Subcutaneous adipose tissue (tissue), 4 donors: ENCODE data around the gene GALM. TPM values are rescaled to one million over a fixed set of nuclear protein-coding genes. Genes with fewer than 3 reads are reported as not detected.

ENCODE experiments used
- total RNA-seq, 4 donors: library from RNA; depleted of rRNA; stranded (reverse); fragments of >200 nt; gene quantifications; one replicate each; pipeline ENCODE4 v1.1.0, GENCODE V29; 2016
- TF ChIP-seq, protein P1 (sequence below): fragments of 450-650 bp; IDR thresholded peaks from one replicate; pipeline ENCODE4 v1.5.1; 2016; ENCODE audit warnings: low read depth, mild to moderate bottlenecking, control low read depth, antibody characterized with exemption, moderate library complexity

The GALM gene
- total RNA-seq, 4 donors from 2014 or later = 8.5 to 62.9 (median 36.3) TPM

DNA sequence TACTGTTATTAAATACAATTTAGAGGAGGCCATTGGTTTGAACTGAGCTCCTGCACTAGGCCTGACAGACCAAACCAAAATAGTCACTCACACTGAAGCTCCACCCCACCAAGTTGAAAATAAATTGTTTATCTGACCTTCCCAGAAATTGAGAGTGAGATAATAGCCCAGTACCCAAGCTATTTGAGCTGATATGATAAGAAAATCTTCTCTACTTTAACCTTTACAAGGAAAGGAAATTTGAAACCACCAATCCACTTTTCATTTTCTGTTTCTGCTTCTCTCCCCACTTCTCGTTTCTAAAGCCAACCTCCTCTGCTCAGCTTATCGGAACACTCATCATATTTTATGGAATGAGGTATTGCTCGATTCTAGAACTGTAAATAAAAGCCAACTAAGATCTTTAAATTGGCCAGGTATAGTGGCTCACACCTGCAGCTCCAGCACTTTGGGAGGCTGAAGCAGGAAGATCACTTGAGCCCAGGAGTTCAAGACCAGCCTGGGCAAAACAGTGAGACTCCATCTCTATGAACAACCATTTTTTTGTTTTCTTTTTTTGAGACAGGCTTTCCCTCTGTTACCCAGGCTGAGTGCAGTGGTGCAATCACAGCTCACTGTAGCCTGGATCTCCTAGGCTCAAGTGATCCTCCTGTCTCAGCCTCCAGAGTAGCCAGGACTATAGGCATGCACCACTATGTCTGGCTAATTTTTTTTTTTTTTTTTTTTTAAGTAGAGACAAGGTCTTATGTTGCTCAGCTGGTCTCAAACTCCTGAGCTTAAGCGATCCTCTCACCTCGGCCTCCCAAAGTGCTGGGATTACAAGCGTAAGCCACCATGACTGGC, 13.3 kb upstream of the GALM start:
- TF ChIP-seq, protein P1, sequence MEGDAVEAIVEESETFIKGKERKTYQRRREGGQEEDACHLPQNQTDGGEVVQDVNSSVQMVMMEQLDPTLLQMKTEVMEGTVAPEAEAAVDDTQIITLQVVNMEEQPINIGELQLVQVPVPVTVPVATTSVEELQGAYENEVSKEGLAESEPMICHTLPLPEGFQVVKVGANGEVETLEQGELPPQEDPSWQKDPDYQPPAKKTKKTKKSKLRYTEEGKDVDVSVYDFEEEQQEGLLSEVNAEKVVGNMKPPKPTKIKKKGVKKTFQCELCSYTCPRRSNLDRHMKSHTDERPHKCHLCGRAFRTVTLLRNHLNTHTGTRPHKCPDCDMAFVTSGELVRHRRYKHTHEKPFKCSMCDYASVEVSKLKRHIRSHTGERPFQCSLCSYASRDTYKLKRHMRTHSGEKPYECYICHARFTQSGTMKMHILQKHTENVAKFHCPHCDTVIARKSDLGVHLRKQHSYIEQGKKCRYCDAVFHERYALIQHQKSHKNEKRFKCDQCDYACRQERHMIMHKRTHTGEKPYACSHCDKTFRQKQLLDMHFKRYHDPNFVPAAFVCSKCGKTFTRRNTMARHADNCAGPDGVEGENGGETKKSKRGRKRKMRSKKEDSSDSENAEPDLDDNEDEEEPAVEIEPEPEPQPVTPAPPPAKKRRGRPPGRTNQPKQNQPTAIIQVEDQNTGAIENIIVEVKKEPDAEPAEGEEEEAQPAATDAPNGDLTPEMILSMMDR = no peak

DNA sequence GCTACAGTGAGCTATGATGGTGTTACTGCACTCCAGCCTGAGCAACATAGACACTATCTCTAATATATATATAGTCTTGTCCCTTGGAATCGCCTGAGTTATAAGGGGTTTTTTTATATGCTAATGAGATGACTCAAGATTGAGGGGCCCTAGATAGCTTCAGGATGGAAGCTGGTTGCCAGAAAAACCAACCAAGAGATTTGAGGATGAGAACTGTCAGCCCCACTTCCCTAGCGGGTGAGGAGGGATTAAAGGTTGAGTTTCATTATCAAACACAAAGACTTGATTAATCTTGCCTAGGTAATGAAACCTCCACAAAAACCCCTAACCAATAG, 12.6 kb upstream of the GALM start:
- TF ChIP-seq, protein P1 = no peak

GRCh38 chr2:38653715-38654527, 12.0 kb upstream of the GALM start:
- TF ChIP-seq, protein P1 = no peak

GRCh38 chr2:38654528-38655381, 11.2 kb upstream of the GALM start:
- TF ChIP-seq, protein P1 = no peak

GRCh38 chr2:38655441-38655840, 10.5 kb upstream of the GALM start:
- TF ChIP-seq, protein P1 = no peak

GRCh38 chr2:38656866-38657480, 8.9 kb upstream of the GALM start:
- TF ChIP-seq, protein P1 = no peak
